Sigmoid colon (tissue), 7 donors: ENCODE data around the gene WWTR1. TPM values are rescaled to one million over a fixed set of nuclear protein-coding genes. Genes with fewer than 3 reads are reported as not detected.

Source experiments
- DNase-seq: peaks from one replicate; pipeline ENCODE4 v3.0.0-alpha.2; 2019
- H3K27ac ChIP-seq, 4 donors: fragments of 200-600 bp; sonication (generic); one replicate each; pipeline ENCODE4 v1.5.1; 2016 to 2019; ENCODE audit warnings: mild to moderate bottlenecking in 1 of 4
- H3K27me3 ChIP-seq, 3 donors: fragments of 200-600 bp; sonication (generic); one replicate each; pipeline ENCODE4 v1.5.1; 2019; ENCODE audit warnings: mild to moderate bottlenecking in 1 of 3
- H3K36me3 ChIP-seq, 4 donors: fragments of 200-600 bp; sonication (generic); one replicate each; pipeline ENCODE4 v1.5.1; 2016 to 2019
- H3K4me1 ChIP-seq, 4 donors: fragments of 200-600 bp; sonication (generic); one replicate each; pipeline ENCODE4 v1.5.1; 2017 to 2019
- H3K4me3 ChIP-seq, 4 donors: fragments of 200-600 bp; sonication (generic); one replicate each; pipeline ENCODE4 v1.5.1; 2017 to 2019; ENCODE audit warnings: mild to moderate bottlenecking in 2 of 4, moderate library complexity in 1 of 4
- H3K9me3 ChIP-seq, 4 donors: fragments of 200-600 bp in 3 of 4; sonication (generic) in 3 of 4; one replicate each; pipeline versions ENCODE4 v1.5.1 to v1.6.1; 2013 to 2019
- CTCF ChIP-seq, 4 experiments: fragments of 450-650 bp in 3 of 4; fragments of 200-600 bp in 1 of 4; IDR thresholded peaks; one replicate each; pipeline ENCODE4 v1.5.1; 2016 to 2019; ENCODE audit warnings: antibody characterized with exemption in 4 of 4, mild to moderate bottlenecking in 3 of 4, moderate library complexity in 2 of 4
- EP300 ChIP-seq, 4 donors: sonication (generic); formaldehyde crosslinking; IDR thresholded peaks; one replicate each; pipeline ENCODE4 v1.6.1; 2017; ENCODE audit warnings: antibody characterized with exemption in 4 of 4
- POLR2A ChIP-seq, 2 donors: fragments of 450-650 bp; IDR thresholded peaks; one replicate each; pipeline ENCODE4 v1.6.1; 2016; ENCODE audit warnings: antibody characterized with exemption in 2 of 2, mild to moderate bottlenecking in 2 of 2, moderate library complexity in 2 of 2
- POLR2AphosphoS5 ChIP-seq, 4 donors: sonication (generic); formaldehyde crosslinking; IDR thresholded peaks; one replicate each; pipeline ENCODE4 v1.6.1; 2017; ENCODE audit warnings: antibody characterized with exemption in 4 of 4
- whole genome bisulfite sequencing, 2 donors: extraction: QIAGEN DNeasy Blood & Tissue Kit; methylation state at CpG; one replicate each; pipeline ENCODE4 v1.1.7; 2013; 5-methylcytosine and 5-hydroxymethylcytosine counted together
- intact Hi-C: fragments of 100-400 bp; cut with DNase I; formaldehyde crosslinking; loops from one replicate; pipeline ENCODE4 v1.15.1; 2023
- polyA plus RNA-seq, 3 donors: library from polyadenylated mRNA; stranded (reverse); fragments of 200-250 nt; gene quantifications; one replicate each; pipeline ENCODE4 v1.2.3, GENCODE V29; 2013
- total RNA-seq, 4 donors: library from RNA; depleted of rRNA; stranded (reverse); fragments of >200 nt; gene quantifications; one replicate each; pipeline ENCODE4 v1.1.0, GENCODE V29; 2016
- donor health status: healthy with polysubstance abuse.
- donor health status: Bipolar disorder and iron deficiency.
- donor health status: healthy.

Gene WWTR1
- total and polyA plus RNA-seq, 7 donors, result 7.9 to 340 (median 243) TPM

- 72 to 75% methylated on average over 2 of the region's 2 CpGs for WGBS, 2 donors
Measured at GRCh38 chr3:149571381-149571780, 86.4 kb downstream of the WWTR1 start.

GRCh38 chr3:149570016-149570415 is 87.8 kb downstream of the WWTR1 start:
- Histone ChIP-seq H3K4me1 (peaks cover 0 to 66% (median 52%) of the 10 kb centered on the region in 4 donors), H3K27ac (no peak overlapping the region), H3K4me3 (no peak overlapping the region), H3K36me3 (peaks cover 4 to 31% (median 5%) of the 10 kb centered on the region in 4 donors), H3K27me3 (no peaks in the 10 kb centered on the region), H3K9me3 (no peaks in the 10 kb centered on the region)
- no peak for DNase-seq
- TF ChIP-seq EP300 (IDR thresholded peaks at IDR 0.05) (no peak), POLR2AphosphoS5 (IDR thresholded peaks at IDR 0.05) (no peak), CTCF (IDR thresholded peaks at IDR 0.05) (no peak), POLR2A (IDR thresholded peaks at IDR 0.05) (no peak)
- intact Hi-C loops, result no loop called here
- 91 to 92% methylated on average over 8 of the region's 8 CpGs for WGBS, 2 donors

More at GRCh38 chr3:149571381-149571780, 86.4 kb downstream of the WWTR1 start:
- Histone ChIP-seq H3K27ac (peak overlapping the region in 2 of 4 donors; percentile 6 to 81), H3K27me3 (no peaks in the 10 kb centered on the region), H3K4me3 (no peak overlapping the region), H3K4me1 (peaks cover 0 to 73% (median 61%) of the 10 kb centered on the region in 4 donors), H3K9me3 (no peaks in the 10 kb centered on the region), H3K36me3 (peaks cover 4 to 31% (median 5%) of the 10 kb centered on the region in 4 donors)
- no peak for TF ChIP-seq CTCF (IDR thresholded peaks at IDR 0.05)
- no peak for TF ChIP-seq POLR2A (IDR thresholded peaks at IDR 0.05)
- no peak for TF ChIP-seq POLR2AphosphoS5 (IDR thresholded peaks at IDR 0.05)
- no peak for TF ChIP-seq EP300 (IDR thresholded peaks at IDR 0.05)
- DNase-seq, result no peak
- intact Hi-C loops, result no loop called here

GRCh38 chr3:149567381-149567780 is 90.4 kb downstream of the WWTR1 start:
- Histone ChIP-seq H3K36me3 (peaks cover 2 to 26% (median 5%) of the 10 kb centered on the region in 4 donors), H3K27me3 (no peaks in the 10 kb centered on the region), H3K9me3 (no peaks in the 10 kb centered on the region), H3K4me3 (no peak overlapping the region), H3K27ac (peak overlapping the region; percentile 30 to 67 (median 58)), H3K4me1 (peaks cover 0 to 55% (median 35%) of the 10 kb centered on the region in 4 donors)
- intact Hi-C loops, result loop anchor here (5.0 kb wide), 1 partner anchor 70 kb away; no protein-coding TSS in a partner anchor
- TF ChIP-seq POLR2A (IDR thresholded peaks at IDR 0.05), result no peak
- no peak for TF ChIP-seq POLR2AphosphoS5 (IDR thresholded peaks at IDR 0.05)
- no peak for TF ChIP-seq EP300 (IDR thresholded peaks at IDR 0.05)
- no peak for TF ChIP-seq CTCF (IDR thresholded peaks at IDR 0.05)
- no peak for DNase-seq
- WGBS, 2 donors, result 44 to 72% methylated on average over 2 of the region's 2 CpGs

- peaks cover 0 to 17% (median under 1%) of the 10 kb centered on the region in 4 donors for H3K36me3 ChIP-seq
- peak overlapping the region; percentile 30 to 67 (median 58) for H3K27ac ChIP-seq
- WGBS, 2 donors, result 74 to 81% methylated on average over 6 of the region's 6 CpGs
- no peaks in the 10 kb centered on the region for H3K9me3 ChIP-seq
- peak in 1 of 4 donors; percentile 10 for TF ChIP-seq POLR2AphosphoS5 (IDR thresholded peaks at IDR 0.05)
- no peak for TF ChIP-seq CTCF (IDR thresholded peaks at IDR 0.05)
- no peaks in the 10 kb centered on the region for H3K27me3 ChIP-seq
- no peak for DNase-seq
- H3K4me3 ChIP-seq, result no peak overlapping the region
- peaks cover 0 to 53% (median 30%) of the 10 kb centered on the region in 4 donors for H3K4me1 ChIP-seq
- intact Hi-C loops, result loop anchor here (5.0 kb wide), 1 partner anchor 71 kb away; no protein-coding TSS in a partner anchor
Measured at GRCh38 chr3:149566292-149566975, 91.4 kb downstream of the WWTR1 start.
